Fibroblast of lung (primary cell): ENCODE results near the gene MYG1.

Experiments used
- EZH2 ChIP-seq: IDR thresholded peaks from 2 replicates; pipeline ENCODE4 v1.5.1; 2012; ENCODE audit warnings: low read length, control low read depth, mild to moderate bottlenecking; ENCODE audit errors: missing control alignments
- TF ChIP-seq, protein P1 (sequence below), 2 donors: IDR thresholded peaks in 1 of 2; conservative IDR thresholded peaks in 1 of 2; 1 replicate in 1 of 2; 2 replicates in 1 of 2; pipeline ENCODE4 v1.5.1; 2011 to 2012; ENCODE audit warnings: low read length in 2 of 2, control low read depth in 1 of 2, inconsistent platforms in 1 of 2, low read depth in 1 of 2, mild to moderate bottlenecking in 1 of 2

DNA sequence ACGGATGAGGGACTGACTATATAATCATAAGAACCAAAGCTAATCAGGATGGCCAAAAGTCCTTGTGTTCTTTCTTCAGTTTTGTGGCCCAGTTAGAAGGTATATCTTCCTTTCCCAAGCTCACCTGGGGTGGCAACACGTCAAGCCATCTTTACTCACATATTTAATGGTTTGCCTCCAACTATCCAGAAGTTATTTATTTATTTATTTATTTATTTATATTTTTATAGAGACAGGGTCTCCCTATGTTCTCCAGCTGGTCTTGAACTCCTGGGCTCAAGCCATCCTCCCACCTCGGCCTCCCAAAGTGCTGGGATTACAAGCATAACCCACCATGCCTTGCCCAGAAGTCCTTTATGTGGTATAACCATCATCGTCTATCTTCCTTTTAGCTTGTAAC is 48.4 kb downstream of the MYG1 start:
- TF ChIP-seq, protein P1, sequence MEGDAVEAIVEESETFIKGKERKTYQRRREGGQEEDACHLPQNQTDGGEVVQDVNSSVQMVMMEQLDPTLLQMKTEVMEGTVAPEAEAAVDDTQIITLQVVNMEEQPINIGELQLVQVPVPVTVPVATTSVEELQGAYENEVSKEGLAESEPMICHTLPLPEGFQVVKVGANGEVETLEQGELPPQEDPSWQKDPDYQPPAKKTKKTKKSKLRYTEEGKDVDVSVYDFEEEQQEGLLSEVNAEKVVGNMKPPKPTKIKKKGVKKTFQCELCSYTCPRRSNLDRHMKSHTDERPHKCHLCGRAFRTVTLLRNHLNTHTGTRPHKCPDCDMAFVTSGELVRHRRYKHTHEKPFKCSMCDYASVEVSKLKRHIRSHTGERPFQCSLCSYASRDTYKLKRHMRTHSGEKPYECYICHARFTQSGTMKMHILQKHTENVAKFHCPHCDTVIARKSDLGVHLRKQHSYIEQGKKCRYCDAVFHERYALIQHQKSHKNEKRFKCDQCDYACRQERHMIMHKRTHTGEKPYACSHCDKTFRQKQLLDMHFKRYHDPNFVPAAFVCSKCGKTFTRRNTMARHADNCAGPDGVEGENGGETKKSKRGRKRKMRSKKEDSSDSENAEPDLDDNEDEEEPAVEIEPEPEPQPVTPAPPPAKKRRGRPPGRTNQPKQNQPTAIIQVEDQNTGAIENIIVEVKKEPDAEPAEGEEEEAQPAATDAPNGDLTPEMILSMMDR (conservative IDR thresholded peaks at IDR 0.05 in 1 of 2, IDR thresholded peaks at IDR 0.05 in 1 of 2; ENCODE audit: low read depth in 1 of 2, low read length in 2 of 2) = no peak
- TF ChIP-seq EZH2 = no peak
